ENCODE results near the gene OR6X1.
"Not testable (repeated sequence)": the region's sequence is repeated elsewhere in the genome, so short reads cannot be mapped to it uniquely, and the experiment has no call there.

OR6X1 gene

GRCh38 chr11:123751781-123752180 lies 2.5 kb downstream of the OR6X1 start:
- no peak for DNase-seq

- not testable (repeated sequence) for DNase-seq
These were observed 6.0 kb downstream of the OR6X1 start for GRCh38 chr11:123748349-123748748.

- DNase-seq = no peak
These were observed 8.4 kb downstream of the OR6X1 start for GRCh38 chr11:123745764-123746451.

GRCh38 chr11:123742724-123743120 lies 11.6 kb downstream of the OR6X1 start:
- DNase-seq = peak; percentile 71

- peak; percentile 73 for DNase-seq
These were observed 12.1 kb downstream of the OR6X1 start for GRCh38 chr11:123742031-123742723.

- DNase-seq = peak; percentile 96
These were observed 12.9 kb downstream of the OR6X1 start, which contains the start of gene ZNF202 for GRCh38 chr11:123741159-123742030. ZNF202 (minus strand) TSS chr11:123741660; CDS start chr11:123730888, 10,772 bp downstream.

GRCh38 chr11:123740787-123741158 lies 13.5 kb downstream of the OR6X1 start:
- DNase-seq = no peak

- no peak for DNase-seq
These were observed 15.9 kb downstream of the OR6X1 start for GRCh38 chr11:123738374-123738773.

GRCh38 chr11:123736769-123737168 lies 17.5 kb downstream of the OR6X1 start:
- no peak for DNase-seq

- no peak for DNase-seq
These were observed 24.7 kb downstream of the OR6X1 start for GRCh38 chr11:123729602-123730001.

GRCh38 chr11:123725995-123726655 lies 28.2 kb downstream of the OR6X1 start:
- no peak for DNase-seq

GRCh38 chr11:123719452-123719851 lies 34.9 kb downstream of the OR6X1 start:
- no peak for DNase-seq

GRCh38 chr11:123718469-123718868 lies 35.8 kb downstream of the OR6X1 start:
- no peak for DNase-seq

GRCh38 chr11:123718063-123718462 lies 36.3 kb downstream of the OR6X1 start:
- DNase-seq = no peak

GRCh38 chr11:123712627-123713026 lies 41.7 kb downstream of the OR6X1 start:
- DNase-seq = not testable (repeated sequence)

GRCh38 chr11:123707606-123708205 lies 46.6 kb downstream of the OR6X1 start:
- DNase-seq = peak; percentile 87

- no peak for DNase-seq
These were observed 47.1 kb downstream of the OR6X1 start for GRCh38 chr11:123707206-123707605.

GRCh38 chr11:123704341-123704740 lies 50.0 kb downstream of the OR6X1 start:
- DNase-seq = peak; percentile 90
